ENCODE measurements around the gene CPEB3.
A peak's percentile ranks its signal among the peaks of the same experiment; 100 is the strongest.

The CPEB3 gene

DNA sequence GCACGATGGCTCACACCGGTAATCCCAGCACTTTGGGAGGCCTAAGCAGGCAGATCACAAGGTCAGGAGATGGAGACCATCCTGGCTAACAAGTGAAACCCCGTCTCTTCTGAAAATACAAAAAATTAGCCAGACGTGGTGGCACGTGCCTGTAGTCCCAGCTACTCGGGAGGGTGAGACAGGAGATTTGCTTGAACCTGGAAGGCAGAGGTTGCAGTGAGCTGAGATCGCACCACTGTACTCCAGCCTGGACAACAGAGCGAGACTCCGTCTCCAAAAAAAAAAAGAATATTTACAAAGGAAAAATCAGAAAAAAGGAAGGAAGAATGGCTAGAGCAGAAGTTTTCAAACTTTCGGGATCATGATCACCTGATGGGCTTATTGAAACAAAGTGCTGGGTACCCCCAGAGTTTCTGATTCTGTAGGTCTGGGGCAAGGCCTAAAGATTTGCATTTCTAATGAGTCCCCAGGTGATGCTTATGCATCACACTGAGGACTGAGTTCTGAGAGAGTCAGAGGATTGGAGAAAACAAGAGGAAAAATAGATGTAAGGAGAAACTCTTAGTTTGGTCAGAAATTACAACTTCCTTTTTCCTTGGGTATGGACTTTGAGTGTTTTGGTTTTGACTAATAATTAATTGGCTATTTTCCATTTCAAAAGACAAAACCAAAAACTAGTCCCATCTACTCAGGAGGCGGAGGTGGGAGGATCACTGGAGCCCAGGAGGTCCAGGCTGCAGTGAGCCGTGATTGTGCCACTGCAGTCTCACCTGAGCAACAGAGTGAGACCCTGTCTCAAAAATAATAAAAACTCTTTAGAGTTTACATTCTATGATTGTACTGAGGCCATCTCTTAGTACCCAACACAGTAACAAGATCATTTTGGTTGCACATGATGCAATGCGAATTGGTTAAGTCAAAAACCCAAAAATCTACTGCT is 14.5 kb upstream of the CPEB3 start:
- Histone ChIP-seq H3K9me3 (ENCODE audit: low read depth, low read length) (no peaks in the 10 kb centered on the region), H3K27ac (no peak overlapping the region), H3K4me3 (no peak overlapping the region), H3K9ac (ENCODE audit: insufficient read length) (no peak overlapping the region), H3K36me3 (ENCODE audit: insufficient read depth, low read length) (no peaks in the 10 kb centered on the region; the same call in 1 of the 2 replicates)
- no peak for TF ChIP-seq EZH2 (IDR thresholded peaks at IDR 0.05)
- TF ChIP-seq POLR2AphosphoS5 (IDR thresholded peaks at IDR 0.05; ENCODE audit: borderline replicate concordance, low read depth, low read length), result no peak
- TF ChIP-seq FOXP2 (optimal IDR thresholded peaks at IDR 0.05; ENCODE audit: control extremely low read depth, extremely low read length, insufficient read depth), result no peak
- DNase-seq (ENCODE audit: low read depth, low spot score), result no peak

DNA sequence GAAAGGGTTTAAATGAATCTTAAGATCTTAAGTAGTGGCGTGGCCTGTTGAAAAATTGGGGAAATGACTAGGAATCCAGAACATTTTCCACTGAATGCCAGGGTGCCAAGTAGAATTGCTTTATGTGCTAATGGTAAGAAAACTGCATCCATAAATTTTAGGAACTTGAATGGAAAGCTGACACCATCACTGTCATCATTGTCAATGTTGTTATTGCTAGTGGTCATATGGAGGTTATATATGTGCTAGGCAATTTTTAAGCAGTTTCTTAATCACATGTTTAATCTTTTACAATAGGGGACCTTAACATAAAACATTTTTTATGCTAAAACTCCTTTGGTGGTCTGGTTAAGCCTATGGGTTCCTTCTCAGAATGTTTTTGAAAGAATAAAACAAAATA is 13.2 kb upstream of the CPEB3 start:
- no peaks in the 10 kb centered on the region for H3K9me3 ChIP-seq (ENCODE audit: low read depth, low read length)
- H3K9ac ChIP-seq (ENCODE audit: insufficient read length), result no peak overlapping the region
- no peak overlapping the region for H3K4me3 ChIP-seq
- TF ChIP-seq POLR2AphosphoS5 (IDR thresholded peaks at IDR 0.05; ENCODE audit: borderline replicate concordance, low read depth, low read length), result no peak
- TF ChIP-seq FOXP2 (optimal IDR thresholded peaks at IDR 0.05; ENCODE audit: control extremely low read depth, extremely low read length, insufficient read depth), result no peak
- TF ChIP-seq EZH2 (IDR thresholded peaks at IDR 0.05), result no peak
- H3K27ac ChIP-seq, result no peak overlapping the region
- DNase-seq (ENCODE audit: low read depth, low spot score), result no peak
- no peaks in the 10 kb centered on the region; the same call in 1 of the 2 replicates for H3K36me3 ChIP-seq (ENCODE audit: insufficient read depth, low read length)

DNA sequence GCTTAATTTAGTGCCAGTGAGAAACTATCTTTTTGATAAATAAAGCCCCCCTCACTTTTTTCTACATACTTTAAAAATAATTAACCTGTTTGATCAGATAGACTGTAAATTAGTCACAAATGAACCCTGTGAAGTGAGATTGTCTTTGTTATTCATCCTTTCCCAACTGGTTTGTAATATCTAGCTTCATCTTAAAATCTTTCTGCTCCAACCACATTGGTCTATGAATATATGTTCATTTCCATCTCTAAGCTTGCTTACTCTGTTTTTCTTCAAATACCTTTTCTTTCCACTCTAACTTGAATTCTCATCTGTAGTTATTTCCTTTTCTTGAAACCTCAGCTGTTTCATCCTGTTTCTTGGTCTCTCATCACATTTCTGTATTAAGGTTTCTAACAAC is 12.2 kb upstream of the CPEB3 start:
- DNase-seq (ENCODE audit: low read depth, low spot score), result no peak
- no peak for TF ChIP-seq POLR2AphosphoS5 (IDR thresholded peaks at IDR 0.05; ENCODE audit: borderline replicate concordance, low read depth, low read length)
- no peak for TF ChIP-seq FOXP2 (optimal IDR thresholded peaks at IDR 0.05; ENCODE audit: control extremely low read depth, extremely low read length, insufficient read depth)
- TF ChIP-seq EZH2 (IDR thresholded peaks at IDR 0.05), result no peak
- Histone ChIP-seq H3K36me3 (ENCODE audit: insufficient read depth, low read length) (no peaks in the 10 kb centered on the region; the same call in 1 of the 2 replicates), H3K4me3 (no peak overlapping the region), H3K9me3 (ENCODE audit: low read depth, low read length) (no peaks in the 10 kb centered on the region), H3K9ac (ENCODE audit: insufficient read length) (no peak overlapping the region), H3K27ac (no peak overlapping the region)

GRCh38 chr10:92298487-92298886 is 7.6 kb upstream of the CPEB3 start:
- Histone ChIP-seq H3K9me3 (ENCODE audit: low read depth, low read length) (no peaks in the 10 kb centered on the region), H3K9ac (ENCODE audit: insufficient read length) (no peak overlapping the region), H3K27ac (no peak overlapping the region), H3K4me3 (no peak overlapping the region), H3K36me3 (ENCODE audit: insufficient read depth, low read length) (no peaks in the 10 kb centered on the region; the same call in 1 of the 2 replicates)
- DNase-seq (ENCODE audit: low read depth, low spot score), result no peak
- no peak for TF ChIP-seq EZH2 (IDR thresholded peaks at IDR 0.05)
- TF ChIP-seq POLR2AphosphoS5 (IDR thresholded peaks at IDR 0.05; ENCODE audit: borderline replicate concordance, low read depth, low read length), result no peak
- TF ChIP-seq FOXP2 (optimal IDR thresholded peaks at IDR 0.05; ENCODE audit: control extremely low read depth, extremely low read length, insufficient read depth), result no peak

DNA sequence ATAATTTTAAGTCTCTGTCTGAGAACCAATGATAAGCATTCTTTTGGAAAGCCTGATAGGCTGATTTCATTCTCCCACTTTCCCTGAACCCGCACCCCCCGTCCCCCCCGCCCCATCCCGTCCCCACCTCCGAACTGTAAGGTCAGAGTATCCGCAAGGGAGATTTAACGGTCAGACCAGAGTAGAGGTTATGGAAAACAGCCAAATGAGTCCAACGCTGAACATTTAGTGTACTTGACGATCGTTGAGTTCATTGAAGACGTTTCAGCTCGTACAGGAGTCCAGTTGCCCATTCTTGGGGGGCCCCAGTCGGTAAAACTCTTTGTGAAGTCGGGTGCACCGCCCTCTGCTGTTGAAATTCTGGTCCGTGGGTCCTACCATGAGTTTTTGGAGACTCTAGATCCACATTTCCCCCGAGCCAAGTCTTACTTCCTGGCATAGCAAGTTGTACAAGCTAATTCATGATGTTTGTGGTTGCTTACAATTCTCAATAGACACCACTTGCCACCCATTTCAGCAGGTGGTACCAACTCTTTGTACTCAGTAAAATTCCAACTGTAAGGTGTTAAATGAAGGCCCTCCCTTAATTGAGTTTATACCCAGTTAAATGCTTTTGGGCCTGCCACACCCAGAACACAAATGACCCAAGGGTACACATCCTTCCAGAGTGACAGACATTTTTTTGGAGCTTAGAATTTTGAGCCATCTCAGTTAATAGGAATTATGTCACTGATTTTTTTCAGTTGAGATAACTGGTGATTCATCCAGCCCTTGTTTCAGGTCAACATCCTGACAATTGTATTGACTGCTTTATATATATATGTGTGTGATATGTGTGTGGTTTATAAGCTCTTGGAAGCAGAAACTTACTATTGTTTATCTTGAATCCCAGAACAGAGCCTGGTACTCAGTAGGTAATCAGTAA is 1.3 kb upstream of the CPEB3 start:
- no peak for DNase-seq (ENCODE audit: low read depth, low spot score)
- Histone ChIP-seq H3K9me3 (ENCODE audit: low read depth, low read length) (no peaks in the 10 kb centered on the region), H3K4me3 (peak overlapping the region; percentile 87), H3K9ac (ENCODE audit: insufficient read length) (peak overlapping the region; percentile 85), H3K27ac (no peak overlapping the region), H3K36me3 (ENCODE audit: insufficient read depth, low read length) (peaks cover 4% of the 10 kb centered on the region; the same call in 1 of the 2 replicates)
- TF ChIP-seq POLR2AphosphoS5 (IDR thresholded peaks at IDR 0.05; ENCODE audit: borderline replicate concordance, low read depth, low read length) (no peak), FOXP2 (optimal IDR thresholded peaks at IDR 0.05; ENCODE audit: control extremely low read depth, extremely low read length, insufficient read depth) (no peak), EZH2 (IDR thresholded peaks at IDR 0.05) (no peak)

- H3K27ac ChIP-seq, result no peak overlapping the region
- H3K36me3 ChIP-seq (ENCODE audit: insufficient read depth, low read length), result peaks cover 4% of the 10 kb centered on the region; the same call in 1 of the 2 replicates
- H3K9me3 ChIP-seq (ENCODE audit: low read depth, low read length), result no peaks in the 10 kb centered on the region
- TF ChIP-seq POLR2AphosphoS5 (IDR thresholded peaks at IDR 0.05; ENCODE audit: borderline replicate concordance, low read depth, low read length) (no peak), FOXP2 (optimal IDR thresholded peaks at IDR 0.05; ENCODE audit: control extremely low read depth, extremely low read length, insufficient read depth) (no peak), EZH2 (IDR thresholded peaks at IDR 0.05) (no peak)
- no peak for DNase-seq (ENCODE audit: low read depth, low spot score)
- H3K9ac ChIP-seq (ENCODE audit: insufficient read length), result peak overlapping the region; percentile 85
- peak overlapping the region; percentile 87 for H3K4me3 ChIP-seq
Measured at GRCh38 chr10:92291616-92291865, 663 bp upstream of the CPEB3 start.

DNA sequence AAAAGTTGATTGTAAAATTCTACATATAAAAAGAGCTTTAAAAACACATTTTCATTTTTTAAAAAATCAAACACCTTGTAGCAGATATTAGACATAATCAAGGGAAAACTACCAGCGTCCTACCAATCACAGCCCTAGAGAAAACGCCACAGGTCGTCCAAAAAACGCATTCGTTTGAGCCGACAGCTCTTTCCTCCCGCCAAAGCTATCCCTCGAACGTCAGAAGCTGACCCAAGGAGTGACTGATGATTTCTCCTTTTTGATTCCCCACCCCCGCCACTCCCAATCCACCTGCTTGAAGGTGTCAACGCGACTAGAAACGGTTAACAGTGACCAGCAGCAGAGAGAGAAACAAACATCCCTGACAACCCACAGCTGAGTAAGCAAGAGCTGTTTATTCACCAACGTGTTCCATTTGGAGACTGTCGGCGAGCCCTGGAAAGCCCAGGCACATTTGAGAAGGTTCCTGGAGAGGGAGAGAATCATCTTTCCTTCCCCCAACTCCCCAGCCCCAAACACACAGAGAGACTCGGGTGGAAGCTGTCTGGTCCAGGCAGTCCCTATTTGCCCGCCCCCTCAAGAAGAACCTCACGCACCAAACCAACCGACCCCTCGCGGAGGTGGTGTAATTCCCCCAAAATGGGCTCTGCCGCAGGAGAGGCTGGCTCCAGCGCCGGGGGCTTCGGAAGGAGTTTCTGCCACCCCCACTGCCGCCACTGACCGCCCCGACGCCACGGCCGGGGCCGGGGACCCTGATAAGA is 622 bp downstream of the CPEB3 start:
- H3K4me3 ChIP-seq, result peak overlapping the region; percentile 87
- no peak overlapping the region for H3K27ac ChIP-seq
- peak overlapping the region; percentile 26 for H3K9ac ChIP-seq (ENCODE audit: insufficient read length)
- H3K9me3 ChIP-seq (ENCODE audit: low read depth, low read length), result no peaks in the 10 kb centered on the region
- TF ChIP-seq EZH2 (IDR thresholded peaks at IDR 0.05) (no peak), POLR2AphosphoS5 (IDR thresholded peaks at IDR 0.05; ENCODE audit: borderline replicate concordance, low read depth, low read length) (no peak), FOXP2 (optimal IDR thresholded peaks at IDR 0.05; ENCODE audit: control extremely low read depth, extremely low read length, insufficient read depth) (no peak)
- peaks cover 4% of the 10 kb centered on the region; the same call in 1 of the 2 replicates for H3K36me3 ChIP-seq (ENCODE audit: insufficient read depth, low read length)
- DNase-seq (ENCODE audit: low read depth, low spot score), result no peak
